AG09309 (cell line): ENCODE data around the gene HNRNPH2.

Experiments used
- DNase-seq: peaks from one replicate; pipeline ENCODE4 v3.0.0-alpha.2; 2010; ENCODE audit warnings: low read depth
- H3K4me3 ChIP-seq: 2 replicates; pipeline ENCODE4 v1.5.1; 2011; ENCODE audit warnings: mild to moderate bottlenecking, low read depth, low read length, moderate library complexity; ENCODE audit not compliant: control insufficient read depth
- CTCF ChIP-seq: IDR thresholded peaks from 2 replicates; pipeline ENCODE4 v1.5.1; 2011; ENCODE audit warnings: mild to moderate bottlenecking, low read depth, low read length, inconsistent platforms; ENCODE audit not compliant: insufficient read depth, control insufficient read depth; ENCODE audit errors: missing control alignments

HNRNPH2 gene

GRCh38 chrX:101417981-101418841 is 10.2 kb downstream of the HNRNPH2 start:
- peak overlapping the region; percentile 52 for H3K4me3 ChIP-seq
- no peak for TF ChIP-seq CTCF
- no peak for DNase-seq

- TF ChIP-seq CTCF, result no peak
- H3K4me3 ChIP-seq, result no peak overlapping the region
- no peak for DNase-seq
These were observed 11.5 kb downstream of the HNRNPH2 start for GRCh38 chrX:101419489-101419888.

- no peak for TF ChIP-seq CTCF
- H3K4me3 ChIP-seq, result no peak overlapping the region
- DNase-seq, result no peak
These were observed 19.9 kb downstream of the HNRNPH2 start for GRCh38 chrX:101427954-101428353.

GRCh38 chrX:101429934-101430333 is 21.9 kb downstream of the HNRNPH2 start:
- no peak overlapping the region for H3K4me3 ChIP-seq
- no peak for TF ChIP-seq CTCF
- DNase-seq, result no peak

- no peak for DNase-seq
- H3K4me3 ChIP-seq, result no peak overlapping the region
- TF ChIP-seq CTCF, result no peak
These were observed 22.5 kb downstream of the HNRNPH2 start for GRCh38 chrX:101430457-101431078.

- H3K4me3 ChIP-seq, result no peak overlapping the region
- DNase-seq, result no peak
- no peak for TF ChIP-seq CTCF
These were observed 34.1 kb downstream of the HNRNPH2 start for GRCh38 chrX:101442085-101442484.
